Lung microvascular endothelial cell (primary cell): ENCODE data around the gene PC. TPM values are rescaled to one million over a fixed set of nuclear protein-coding genes. Genes with fewer than 3 reads are reported as not detected.
"Not testable (repeated sequence)": the region's sequence is repeated elsewhere in the genome, so short reads cannot be mapped to it uniquely, and the experiment has no call there.

Experiments used
- DNase-seq, 2 donors: peaks; one replicate each; pipeline versions ENCODE4 v3.0.0 to v3.0.0-alpha.2; 2010; ENCODE audit warnings: low read depth in 2 of 2
- total RNA-seq: library from RNA; depleted of rRNA; stranded (reverse); fragments of >200 nt; gene quantifications from 2 replicates; pipeline ENCODE4 v1.2.1, GENCODE V29; 2014

PC gene
- total RNA-seq, 1 donor from 2014 or later = 10.5 TPM

DNA sequence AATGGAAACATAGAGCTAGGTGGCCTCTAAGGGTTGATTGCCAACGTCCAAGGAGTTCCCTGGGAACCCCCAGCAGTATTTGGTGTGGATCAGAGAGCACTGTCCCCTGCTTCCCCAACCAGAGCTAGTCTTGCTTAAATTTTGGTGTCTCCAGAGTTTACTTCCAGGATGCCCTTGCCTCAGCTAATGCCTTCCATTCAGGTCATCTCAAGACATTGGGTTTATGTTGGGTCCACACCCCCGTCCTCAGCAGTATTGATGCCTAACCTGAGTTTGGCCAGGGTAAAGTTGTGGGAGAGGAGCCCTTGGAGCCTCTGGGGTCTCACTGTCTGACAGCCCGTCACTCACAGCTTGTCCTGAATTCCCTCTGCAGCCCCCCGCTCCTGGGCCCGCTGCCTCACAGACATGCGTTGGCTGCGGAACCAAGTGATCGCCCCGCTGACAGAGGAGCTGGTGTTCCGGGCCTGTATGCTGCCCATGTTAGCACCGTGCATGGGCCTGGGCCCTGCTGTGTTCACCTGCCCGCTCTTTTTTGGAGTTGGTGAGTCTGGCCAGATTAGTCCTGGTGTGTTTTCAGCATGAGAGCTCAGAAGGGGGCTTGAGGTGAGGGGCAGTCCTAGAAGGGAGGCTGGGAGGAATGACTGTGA is 113.6 kb downstream of the PC start:
- DNase-seq = no peak

- peak in 1 of 2 donors; percentile 25 for DNase-seq
These were observed 114.2 kb downstream of the PC start for GRCh38 chr11:66843776-66844495.

DNA sequence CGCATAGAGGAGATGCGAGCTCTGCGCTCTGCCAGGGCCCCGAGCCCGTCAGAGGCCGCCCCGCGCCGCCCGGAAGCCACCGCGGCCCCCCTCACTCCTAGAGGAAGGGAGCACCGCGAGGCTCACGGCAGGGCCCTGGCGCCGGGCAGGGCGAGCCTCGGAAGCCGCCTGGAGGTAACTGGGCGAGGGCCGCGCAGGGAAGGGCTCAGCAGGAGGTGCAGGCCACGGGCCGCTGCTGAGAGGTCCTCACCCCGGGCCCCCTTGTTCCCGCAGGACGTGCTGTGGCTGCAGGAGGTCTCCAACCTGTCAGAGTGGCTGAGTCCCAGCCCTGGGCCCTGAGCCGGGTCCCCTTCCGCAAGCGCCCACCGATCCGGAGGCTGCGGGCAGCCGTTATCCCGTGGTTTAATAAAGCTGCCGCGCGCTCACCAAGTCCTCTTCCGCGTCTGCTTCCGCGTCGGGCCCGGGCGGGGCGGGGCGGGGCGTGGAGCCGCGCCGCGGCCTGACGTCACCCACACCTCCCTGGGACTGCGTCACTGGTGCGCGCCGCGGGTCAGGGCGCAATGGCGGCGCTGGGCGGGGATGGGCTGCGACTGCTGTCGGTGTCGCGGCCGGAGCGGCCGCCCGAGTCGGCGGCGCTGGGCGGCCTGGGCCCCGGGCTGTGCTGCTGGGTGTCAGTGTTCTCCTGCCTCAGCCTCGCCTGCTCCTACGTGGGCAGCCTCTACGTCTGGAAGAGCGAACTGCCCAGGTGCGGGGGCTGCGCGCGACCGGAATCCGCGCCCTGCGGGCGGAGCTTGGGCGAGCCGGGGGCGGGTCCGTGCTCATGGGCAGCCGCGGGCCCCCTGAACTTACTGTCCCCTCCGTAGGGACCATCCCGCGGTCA is 115.0 kb downstream of the PC start, which contains the start of gene RCE1:
Gene RCE1 (plus strand): TSS at position 546 of the 880 bp plus-strand sequence. CDS start 15 bp downstream, at position 561.
- DNase-seq = peak; percentile 93 to 95

GRCh38 chr11:66842501-66842895 is 115.7 kb downstream of the PC start:
- no peak for DNase-seq

DNA sequence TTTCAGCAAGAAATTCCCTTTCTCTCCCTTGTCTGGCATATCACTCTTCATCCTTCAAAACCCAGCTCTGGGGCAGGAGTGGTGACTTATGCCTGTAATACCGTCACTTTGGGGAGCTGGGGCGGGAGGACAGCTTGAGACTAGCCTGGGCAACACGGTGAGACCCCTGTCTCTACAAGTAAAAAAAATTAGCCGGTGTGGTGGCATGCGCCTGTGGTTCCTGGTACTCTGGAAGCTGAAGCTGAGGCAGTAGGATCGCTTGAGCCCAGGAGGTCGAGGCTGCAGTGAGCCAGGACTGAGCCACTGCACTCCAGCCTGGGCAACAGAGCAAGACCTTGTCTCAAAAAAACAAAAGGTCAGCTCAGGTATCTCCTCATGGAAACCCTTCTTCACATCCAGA is 116.3 kb downstream of the PC start:
- no peak for DNase-seq

GRCh38 chr11:66840317-66841091 is 117.7 kb downstream of the PC start:
- DNase-seq = no peak

GRCh38 chr11:66835768-66836405 is 122.3 kb downstream of the PC start:
- DNase-seq = no peak

DNA sequence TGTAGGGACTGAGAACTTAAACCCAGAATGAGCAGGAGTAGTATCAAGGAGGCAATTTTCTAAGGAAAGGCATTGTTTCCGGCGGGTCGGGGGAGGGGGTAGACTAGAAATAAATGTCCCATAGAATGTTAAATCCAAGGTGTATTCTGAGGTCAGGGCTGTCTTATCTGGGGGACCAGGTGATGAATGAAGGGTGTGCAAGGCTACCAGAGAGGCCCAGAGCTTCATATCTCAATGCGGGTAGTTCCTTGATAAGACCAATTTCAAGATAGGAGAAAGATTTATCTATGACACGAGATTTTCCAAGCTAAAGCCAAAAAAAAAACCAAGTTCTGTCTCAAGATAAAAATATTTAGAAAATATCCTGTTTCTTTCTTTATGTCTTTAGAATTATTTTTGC is 123.2 kb downstream of the PC start:
- no peak for DNase-seq

DNA sequence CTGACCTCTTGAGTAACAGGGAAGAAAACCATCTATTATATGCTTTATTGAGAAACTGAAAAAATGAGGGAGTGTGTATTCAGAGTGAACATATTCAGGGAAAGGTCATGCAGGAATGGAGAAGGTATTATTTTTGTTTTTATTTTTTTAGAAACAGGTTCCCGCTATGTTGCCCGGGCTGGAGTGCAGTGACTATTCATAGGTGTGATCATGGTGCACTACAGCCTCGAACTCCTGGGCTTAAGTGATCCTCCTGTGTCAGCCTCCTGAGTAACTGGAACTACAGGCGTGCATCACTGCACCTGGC is 123.7 kb downstream of the PC start:
- no peak for DNase-seq

DNA sequence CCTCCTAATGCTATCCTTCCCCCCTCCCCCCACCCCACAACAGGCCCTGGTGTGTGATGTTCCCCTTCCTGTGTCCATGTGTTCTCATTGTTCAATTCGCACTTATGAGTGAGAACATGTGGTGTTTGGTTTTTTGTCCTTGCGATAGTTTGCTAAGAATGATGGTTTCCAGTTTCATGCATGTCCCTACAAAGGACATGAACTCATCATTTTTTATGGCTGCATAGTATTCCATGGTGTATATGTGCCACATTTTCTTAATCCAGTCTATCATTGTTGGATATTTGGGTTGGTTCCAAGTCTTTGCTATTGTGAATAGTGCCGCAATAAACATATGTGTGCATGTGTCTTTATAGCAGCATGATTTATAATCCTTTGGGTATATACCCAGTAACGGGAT is 133.6 kb downstream of the PC start:
- DNase-seq = not testable (repeated sequence)

DNA sequence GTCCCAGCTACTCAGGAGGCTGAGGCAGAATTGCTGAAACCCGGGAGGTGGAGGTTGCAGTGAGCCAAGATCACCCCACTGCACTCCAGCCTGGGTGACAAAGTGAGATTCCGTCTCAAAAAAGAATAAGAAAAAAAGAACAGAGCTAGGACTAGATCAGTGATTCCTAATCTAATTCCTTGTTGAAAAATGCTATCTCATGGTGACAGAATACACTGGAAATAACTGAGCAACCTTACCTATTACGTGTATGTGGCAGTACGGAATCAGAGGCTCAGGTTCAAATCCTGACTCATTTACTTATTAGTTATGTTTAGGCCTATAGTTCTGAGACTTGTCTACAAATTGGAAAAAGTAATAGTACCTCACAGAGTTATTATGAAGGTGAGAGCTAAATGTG is 134.5 kb downstream of the PC start:
- no peak for DNase-seq

GRCh38 chr11:66820901-66821300 is 137.3 kb downstream of the PC start:
- no peak for DNase-seq

- no peak for DNase-seq
These were observed 137.8 kb downstream of the PC start for GRCh38 chr11:66820381-66820780.

DNA sequence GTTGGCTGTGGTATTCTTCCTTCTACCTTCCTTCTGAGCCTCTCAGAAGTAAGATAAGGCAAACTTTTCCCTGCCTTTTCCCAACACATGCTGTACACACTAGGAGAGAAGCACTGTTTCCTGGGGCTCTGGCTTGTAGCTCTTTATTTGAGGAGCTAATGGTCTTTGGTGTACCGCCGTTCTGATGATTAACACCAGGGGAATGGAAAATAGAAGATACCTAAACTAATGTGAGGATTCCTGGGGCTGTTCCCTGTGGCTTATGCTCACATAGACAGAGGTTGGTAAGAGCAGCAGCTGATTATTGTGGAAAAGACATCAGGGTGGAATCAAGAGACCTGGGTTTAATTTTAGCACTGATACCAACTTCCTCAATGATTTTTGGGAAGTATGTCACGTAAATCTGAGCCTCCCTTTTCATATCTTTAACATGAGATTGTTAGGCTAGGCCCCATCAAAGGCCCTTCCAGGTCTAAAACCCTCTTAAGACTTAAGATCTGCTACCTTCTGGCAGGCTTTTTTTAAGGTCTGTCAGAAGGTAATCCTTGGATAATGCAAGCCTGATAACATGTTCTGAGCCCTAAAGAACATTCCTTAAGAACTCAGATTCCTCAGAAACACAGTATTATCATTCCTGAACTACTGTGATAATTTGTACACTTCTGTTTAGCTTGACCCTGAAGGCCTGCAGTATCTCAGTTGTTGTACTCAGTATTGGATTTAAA is 139.8 kb downstream of the PC start:
- DNase-seq = no peak

GRCh38 chr11:66815646-66816045 is 142.5 kb downstream of the PC start:
- DNase-seq = peak; percentile 48

DNA sequence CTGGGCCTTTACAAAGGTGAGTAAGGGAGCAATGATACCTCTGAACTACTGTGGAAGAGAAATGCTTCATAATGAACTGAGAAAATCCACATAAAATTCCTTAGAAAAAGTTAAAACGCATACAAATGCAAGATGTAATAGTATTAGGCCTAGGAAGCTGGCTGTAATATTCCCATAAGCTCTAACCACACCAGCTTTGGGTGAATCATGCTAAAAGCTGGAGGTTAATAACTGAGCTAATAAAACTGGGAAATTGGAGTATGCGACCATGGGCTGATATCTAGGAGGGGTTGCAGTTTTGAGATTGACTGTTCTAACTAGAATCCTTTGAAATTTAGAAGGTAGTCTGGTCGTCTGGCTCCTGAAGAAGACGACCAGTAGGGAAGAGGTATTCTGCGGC is 143.5 kb downstream of the PC start:
- no peak for DNase-seq

DNA sequence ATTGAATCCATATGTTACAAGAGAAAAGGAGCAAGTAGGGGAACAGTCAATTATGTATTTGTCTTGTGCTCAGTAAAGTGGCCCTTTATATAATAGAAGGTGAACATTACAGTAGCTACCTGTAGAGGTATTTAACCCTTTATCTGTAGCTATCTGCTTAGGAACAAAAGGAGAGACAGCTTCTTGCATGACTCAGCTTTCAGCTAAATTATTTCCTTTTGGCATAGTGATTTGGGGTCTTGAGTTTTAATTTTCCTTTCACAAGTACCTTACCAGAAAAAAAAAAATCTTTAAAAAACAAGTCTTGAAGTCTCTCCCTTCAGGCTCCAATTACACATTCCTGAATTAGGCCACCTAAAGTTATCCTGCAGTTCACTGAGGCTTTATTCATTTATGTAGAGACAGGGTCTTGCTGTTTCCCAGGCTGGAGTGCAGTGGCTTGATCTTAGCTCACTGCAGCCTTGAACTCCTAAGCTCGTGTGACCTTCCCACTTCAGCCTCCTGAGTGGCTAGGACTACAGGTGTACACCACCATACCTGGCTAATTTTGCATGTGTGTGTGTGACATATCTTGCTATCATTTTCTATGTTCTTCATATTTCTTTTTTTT is 147.5 kb downstream of the PC start:
- DNase-seq = no peak

DNA sequence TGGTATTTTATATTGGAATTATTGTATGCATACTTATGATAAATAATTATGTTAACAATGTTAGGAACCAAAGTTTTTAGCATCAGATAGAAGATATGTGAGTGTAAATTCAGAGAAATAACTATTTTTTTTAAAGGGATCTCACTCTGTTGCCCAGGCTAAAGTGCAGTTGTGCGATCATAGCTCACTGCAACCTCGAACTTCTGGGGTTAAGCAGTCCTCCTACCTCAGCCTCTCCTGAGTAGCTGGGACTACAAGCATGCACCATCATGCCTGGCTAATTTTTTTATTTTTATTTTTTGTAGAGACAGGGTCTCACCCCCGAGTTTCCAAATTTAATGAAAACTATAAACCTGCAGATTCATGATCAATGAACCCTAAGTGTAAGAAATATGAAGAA is 148.6 kb downstream of the PC start:
- DNase-seq = no peak

DNA sequence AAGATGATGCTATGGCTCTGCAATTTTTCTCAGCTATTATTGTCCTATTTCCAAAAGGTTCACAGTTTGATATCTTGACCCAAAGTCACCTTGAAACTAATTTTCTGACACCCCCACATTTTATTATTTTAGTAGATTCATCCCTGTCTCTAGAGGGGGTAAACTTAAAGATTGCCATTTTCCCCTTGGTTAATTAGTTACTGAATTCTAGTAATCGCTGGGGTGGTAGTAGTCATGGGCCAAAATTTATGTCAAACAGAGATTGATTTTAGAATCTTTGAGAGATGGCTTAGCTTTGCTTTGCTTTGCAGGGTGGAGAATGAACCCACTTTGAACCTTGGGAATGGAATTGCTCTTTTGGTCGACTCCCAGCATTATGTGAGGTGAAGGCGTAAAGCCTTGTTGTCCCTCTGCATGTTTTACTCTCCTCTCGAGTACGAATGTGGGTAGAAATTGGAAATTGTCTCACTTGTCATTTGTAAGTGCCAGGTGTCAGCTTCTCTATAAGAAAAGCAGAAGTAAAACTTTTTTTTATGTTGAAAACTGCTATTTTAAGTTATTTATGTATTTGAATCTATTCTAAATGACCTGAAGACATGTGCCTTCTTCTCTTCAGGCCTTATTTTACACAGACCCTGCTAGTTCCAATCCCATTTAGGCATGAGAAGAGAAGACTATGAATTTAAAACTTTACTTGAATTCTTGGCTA is 157.3 kb downstream of the PC start:
- DNase-seq = no peak
